OCI-LY7 (cell line): ENCODE data around the gene KCNE4. TPM values are rescaled to one million over a fixed set of nuclear protein-coding genes. Genes with fewer than 3 reads are reported as not detected.

Experiments
- BruUV-seq: library from RNA; stranded (reverse); fragments of 400-500 nt; replicated peaks from 2 replicates; lab custom pipeline; 2021; lab: Mats Ljungman, UMichigan
- CTCF ChIA-PET: fragments of 300-600 bp; sonication (Branson Sonifier 250); formaldehyde crosslinking; loops from one replicate; lab custom pipeline; 2022; ENCODE audit warnings: antibody characterized with exemption; ENCODE audit not compliant: unreplicated experiment; lab: Charles Lee
- POLR2A ChIA-PET: fragments of 300-600 bp; sonication (Branson Sonifier 250); formaldehyde crosslinking; loops from one replicate; lab custom pipeline; 2022; ENCODE audit warnings: antibody characterized with exemption; lab: Charles Lee
- DNase-seq: peaks from one replicate; pipeline ENCODE4 v3.0.0-alpha.2; 2015; ENCODE audit warnings: low spot score
- H2AFZ ChIP-seq: fragments of 200-600 bp; sonication (generic), shearing (Covaris generic); 2 replicates; pipeline ENCODE4 v1.6.1; 2014; ENCODE audit warnings: mild to moderate bottlenecking, antibody characterized with exemption, low read length, moderate library complexity
- H3K27ac ChIP-seq: fragments of 200-600 bp; sonication (generic); 2 replicates; pipeline ENCODE4 v1.5.1; 2014; ENCODE audit warnings: mixed run types, low read depth, mild to moderate bottlenecking, moderate library complexity, low read length, inconsistent platforms; ENCODE audit not compliant: poor library complexity, severe bottlenecking
- H3K36me3 ChIP-seq: fragments of 200-600 bp; sonication (generic); 2 replicates; pipeline ENCODE4 v1.6.1; 2014; ENCODE audit warnings: mild to moderate bottlenecking, antibody characterized with exemption, low read length, moderate library complexity, mixed read lengths; ENCODE audit not compliant: insufficient read depth
- H3K4me1 ChIP-seq: fragments of 200-600 bp; sonication (generic); 2 replicates; pipeline ENCODE4 v1.5.1; 2014; ENCODE audit warnings: mild to moderate bottlenecking, low read length; ENCODE audit not compliant: insufficient read depth, poor library complexity, severe bottlenecking
- H3K4me2 ChIP-seq: fragments of 200-600 bp; sonication (generic); 2 replicates; pipeline ENCODE4 v1.6.1; 2014; ENCODE audit warnings: mild to moderate bottlenecking, low read length
- H3K4me3 ChIP-seq: fragments of 200-600 bp; sonication (generic); 2 replicates; pipeline ENCODE4 v1.5.1; 2014; ENCODE audit warnings: mild to moderate bottlenecking, low read depth, low read length; ENCODE audit not compliant: poor library complexity, severe bottlenecking
- H3K79me2 ChIP-seq: fragments of 200-600 bp; sonication (generic); 2 replicates; pipeline ENCODE4 v1.6.1; 2016; ENCODE audit warnings: low read depth, mild to moderate bottlenecking, low read length, moderate library complexity, mixed read lengths; ENCODE audit not compliant: insufficient read depth
- H3K9me2 ChIP-seq: fragments of 200-600 bp; sonication (generic); 2 replicates; pipeline ENCODE4 v1.6.1; 2016; ENCODE audit warnings: mild to moderate bottlenecking, low read length, mixed read lengths; ENCODE audit not compliant: insufficient read depth
- H3K9me3 ChIP-seq: fragments of 200-600 bp; sonication (generic); 2 replicates; pipeline ENCODE4 v1.6.1; 2014; ENCODE audit warnings: mild to moderate bottlenecking, mixed run types, low read length, mixed read lengths
- H4K20me1 ChIP-seq: fragments of 200-600 bp; sonication (generic); 2 replicates; pipeline ENCODE4 v1.6.1; 2014; ENCODE audit warnings: mild to moderate bottlenecking, antibody characterized with exemption, low read length, moderate library complexity, mixed read lengths; ENCODE audit not compliant: insufficient read depth
- CTCF ChIP-seq: fragments of 200-600 bp; sonication (generic); conservative IDR thresholded peaks from 2 replicates; pipeline ENCODE4 v1.5.1; 2014; ENCODE audit warnings: mild to moderate bottlenecking, antibody characterized with exemption, low read length, moderate library complexity, mixed read lengths
- EZH2phosphoT487 ChIP-seq: fragments of 200-600 bp; sonication (generic); IDR thresholded peaks from 2 replicates; pipeline ENCODE4 v1.6.1; 2018; ENCODE audit warnings: low read depth, borderline replicate concordance, mild to moderate bottlenecking, mixed run types, antibody characterized with exemption, low read length, moderate library complexity, mixed read lengths
- intact Hi-C: fragments of 100-400 bp; cut with micrococcal nuclease; formaldehyde crosslinking; loops from one replicate; pipeline ENCODE4 v1.10.0; 2022; ENCODE audit not compliant: unreplicated experiment
- total RNA-seq, 2 experiments: library from RNA; depleted of rRNA in 1 of 2; stranded (reverse); fragments of >200 nt in 1 of 2; shearing (Covaris generic) in 1 of 2; gene quantifications; 2 replicates each; pipeline ENCODE4 v1.2.3, GENCODE V29; 2014 to 2022

Gene KCNE4
- total RNA-seq, 2 experiments from 2014 or later = not detected

GRCh38 chr2:223088866-223089265, 36.9 kb downstream of the KCNE4 start:
- TF ChIP-seq CTCF (no peak), EZH2phosphoT487 (no peak)
- BruUV-seq = no TSS peak
- Histone ChIP-seq H4K20me1 (no peaks in the 10 kb centered on the region), H2AFZ (no peak overlapping the region), H3K4me3 (no peak overlapping the region), H3K9me3 (no peaks in the 10 kb centered on the region), H3K36me3 (no peaks in the 10 kb centered on the region), H3K27ac (no peak overlapping the region), H3K4me1 (no peaks in the 10 kb centered on the region), H3K4me2 (no peak overlapping the region), H3K79me2 (no peaks in the 10 kb centered on the region), H3K9me2 (no peaks in the 10 kb centered on the region)
- DNase-seq = no peak
- ChIA-PET CTCF (no interaction called here), POLR2A (no interaction called here)
- intact Hi-C loops = no loop called here

DNA sequence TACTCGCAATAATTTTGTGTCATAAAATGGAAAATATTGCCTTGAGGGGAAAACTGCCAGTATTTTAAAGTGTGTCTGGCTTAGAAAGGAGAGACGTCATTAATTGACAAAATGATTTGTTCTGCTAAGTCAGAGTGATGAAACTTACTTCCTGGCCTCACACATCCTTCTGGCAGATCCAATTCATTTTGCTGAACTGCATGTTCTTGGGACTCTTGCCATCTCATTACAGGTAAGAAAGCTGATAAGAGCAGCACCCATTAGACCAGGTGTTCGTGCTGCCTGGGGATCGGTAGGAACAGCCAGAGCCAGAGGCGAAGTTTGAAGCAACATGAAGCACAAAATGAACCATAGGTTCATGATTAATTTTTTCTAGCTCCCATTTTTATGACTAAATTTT, 38.0 kb downstream of the KCNE4 start:
- Histone ChIP-seq H3K4me2 (no peak overlapping the region), H3K4me1 (no peaks in the 10 kb centered on the region), H3K9me3 (no peaks in the 10 kb centered on the region), H3K9me2 (no peaks in the 10 kb centered on the region), H3K36me3 (no peaks in the 10 kb centered on the region), H3K4me3 (no peak overlapping the region), H3K27ac (no peak overlapping the region), H3K79me2 (no peaks in the 10 kb centered on the region), H4K20me1 (no peaks in the 10 kb centered on the region), H2AFZ (no peak overlapping the region)
- ChIA-PET CTCF (no interaction called here), POLR2A (no interaction called here)
- intact Hi-C loops = no loop called here
- BruUV-seq = no TSS peak
- DNase-seq = no peak
- no peak for TF ChIP-seq EZH2phosphoT487

- Histone ChIP-seq H3K36me3 (no peaks in the 10 kb centered on the region), H3K27ac (no peak overlapping the region), H3K9me2 (no peaks in the 10 kb centered on the region), H2AFZ (no peak overlapping the region), H3K9me3 (no peaks in the 10 kb centered on the region), H3K4me3 (no peak overlapping the region), H3K4me2 (no peak overlapping the region), H3K79me2 (no peaks in the 10 kb centered on the region), H4K20me1 (no peaks in the 10 kb centered on the region), H3K4me1 (no peaks in the 10 kb centered on the region)
- no TSS peak for BruUV-seq
- ChIA-PET CTCF (no interaction called here), POLR2A (no interaction called here)
- intact Hi-C loops = no loop called here
- TF ChIP-seq CTCF (no peak), EZH2phosphoT487 (no peak)
- DNase-seq = no peak
Measured at GRCh38 chr2:223090540-223091235, 38.7 kb downstream of the KCNE4 start.
